Psoas muscle (tissue), 8 donors: ENCODE data around the gene PAN3. TPM values are rescaled to one million over a fixed set of nuclear protein-coding genes. Genes with fewer than 3 reads are reported as not detected.

ENCODE experiments used
- ATAC-seq, 4 donors: fragments of 200-7000 bp; cut with Tn5 transposase; one replicate each; pipeline ENCODE4 v1.9.1; 2020; ENCODE audit warnings: moderate library complexity in 3 of 4, mild to moderate bottlenecking in 2 of 4
- DNase-seq, 2 donors: peaks; one replicate each; pipeline ENCODE4 v3.0.0-alpha.2; 2020
- H3K27ac ChIP-seq: fragments of 200-600 bp; one replicate; pipeline ENCODE4 v1.8.0; 2022
- H3K27me3 ChIP-seq, 3 donors: fragments of 200-600 bp in 1 of 3; one replicate each; pipeline versions ENCODE4 v1.6.1 to v1.8.0; 2013 to 2022; ENCODE audit warnings: low read length in 2 of 3, mild to moderate bottlenecking in 2 of 3, moderate library complexity in 1 of 3; ENCODE audit not compliant: insufficient read depth in 3 of 3
- H3K36me3 ChIP-seq, 2 donors: fragments of 200-600 bp in 1 of 2; one replicate each; pipeline versions ENCODE4 v1.6.1 to v1.8.0; 2013 to 2022; ENCODE audit warnings: low read depth in 1 of 2, mild to moderate bottlenecking in 1 of 2, moderate library complexity in 1 of 2; ENCODE audit not compliant: insufficient read depth in 1 of 2
- H3K4me1 ChIP-seq: fragments of 200-600 bp; one replicate; pipeline ENCODE4 v1.8.0; 2022
- H3K4me3 ChIP-seq: fragments of 200-600 bp; one replicate; pipeline ENCODE4 v1.8.0; 2022; ENCODE audit warnings: mild to moderate bottlenecking
- H3K9me3 ChIP-seq: fragments of 200-600 bp; one replicate; pipeline ENCODE4 v1.8.0; 2022
- WGBS, 3 donors: extraction: QIAGEN DNeasy Blood & Tissue Kit; methylation state at CpG; one replicate each; pipeline versions ENCODE4 v1.1.6 to v1.1.7; 2013; 5-methylcytosine and 5-hydroxymethylcytosine counted together
- intact Hi-C, 2 donors: fragments of 100-400 bp; cut with DNase I; formaldehyde crosslinking; loops; one replicate each; pipeline versions ENCODE4 v1.11.0 to v1.14.2; 2022
- polyA plus RNA-seq, 3 donors: library from polyadenylated mRNA; stranded (reverse); fragments of 200-250 nt; gene quantifications; one replicate each; pipeline ENCODE4 v1.2.3, GENCODE V29; 2013
- total RNA-seq, 4 donors: library from RNA; stranded (reverse); fragmentation: NEBNext Ultra II Directional in 2 of 4; extraction: Animal tissue kit (Norgen Biotek cat#: 25700) in 2 of 4; gene quantifications; one replicate each; pipeline versions ENCODE4 v1.2.1 to v1.2.4, GENCODE V29; 2021 to 2023
- TF ChIP-seq, protein P1 (sequence below): fragments of 200-600 bp; IDR thresholded peaks from one replicate; pipeline ENCODE4 v1.8.0; 2022; ENCODE audit warnings: antibody characterized with exemption
- donor health status: healthy with polysubstance abuse.
- donor health status: DM: no; HTN: no; CAD: no; lungs with moderate emphysema.
- donor health status: Bipolar disorder and iron deficiency.
- donor health status: healthy.
- donor health status: DM: yes; HTN: yes; CAD: no.
- donor health status: DM: no; HTN: no; CAD: no.
- donor health status: DM: no; HTN: no; CAD: no.
- donor health status: DM: yes; HTN: yes; CAD: no.

PAN3 gene
- total and polyA plus RNA-seq, 7 donors = 2.3 to 9.0 (median 5.9) TPM

DNA sequence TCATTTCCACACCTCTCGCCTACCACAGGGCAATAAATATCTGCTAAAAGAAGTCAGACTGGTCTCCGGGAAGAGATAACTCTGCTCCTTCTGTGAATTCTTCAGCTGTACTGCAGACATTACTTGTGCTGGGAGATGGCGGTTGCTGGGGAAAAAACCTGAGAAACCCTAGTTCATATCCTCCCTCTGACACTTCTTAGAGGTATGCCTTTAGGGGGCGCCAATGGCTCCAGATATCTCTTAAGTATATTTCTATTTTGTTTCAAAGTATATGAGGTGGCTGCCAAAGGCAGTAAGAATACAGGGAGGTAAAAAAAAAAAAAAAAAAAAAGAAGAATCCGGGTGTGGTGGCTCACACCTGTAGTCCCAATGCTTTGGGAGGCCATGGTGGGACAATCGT, 175.2 kb downstream of the PAN3 start:
- Histone ChIP-seq H3K9me3 (no peaks in the 10 kb centered on the region), H3K4me3 (no peak overlapping the region), H3K36me3 (peaks cover 0 to 10% of the 10 kb centered on the region in 2 donors), H3K27ac (no peak overlapping the region), H3K27me3 (no peaks in the 10 kb centered on the region), H3K4me1 (no peaks in the 10 kb centered on the region)
- TF ChIP-seq, protein P1, sequence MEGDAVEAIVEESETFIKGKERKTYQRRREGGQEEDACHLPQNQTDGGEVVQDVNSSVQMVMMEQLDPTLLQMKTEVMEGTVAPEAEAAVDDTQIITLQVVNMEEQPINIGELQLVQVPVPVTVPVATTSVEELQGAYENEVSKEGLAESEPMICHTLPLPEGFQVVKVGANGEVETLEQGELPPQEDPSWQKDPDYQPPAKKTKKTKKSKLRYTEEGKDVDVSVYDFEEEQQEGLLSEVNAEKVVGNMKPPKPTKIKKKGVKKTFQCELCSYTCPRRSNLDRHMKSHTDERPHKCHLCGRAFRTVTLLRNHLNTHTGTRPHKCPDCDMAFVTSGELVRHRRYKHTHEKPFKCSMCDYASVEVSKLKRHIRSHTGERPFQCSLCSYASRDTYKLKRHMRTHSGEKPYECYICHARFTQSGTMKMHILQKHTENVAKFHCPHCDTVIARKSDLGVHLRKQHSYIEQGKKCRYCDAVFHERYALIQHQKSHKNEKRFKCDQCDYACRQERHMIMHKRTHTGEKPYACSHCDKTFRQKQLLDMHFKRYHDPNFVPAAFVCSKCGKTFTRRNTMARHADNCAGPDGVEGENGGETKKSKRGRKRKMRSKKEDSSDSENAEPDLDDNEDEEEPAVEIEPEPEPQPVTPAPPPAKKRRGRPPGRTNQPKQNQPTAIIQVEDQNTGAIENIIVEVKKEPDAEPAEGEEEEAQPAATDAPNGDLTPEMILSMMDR = no peak
- DNase-seq = no peak
- ATAC-seq = no peak
- intact Hi-C loops = no loop called here
- WGBS, 3 donors = 87 to 91% (median 89%) methylated on average over 6 of the region's 6 CpGs

DNA sequence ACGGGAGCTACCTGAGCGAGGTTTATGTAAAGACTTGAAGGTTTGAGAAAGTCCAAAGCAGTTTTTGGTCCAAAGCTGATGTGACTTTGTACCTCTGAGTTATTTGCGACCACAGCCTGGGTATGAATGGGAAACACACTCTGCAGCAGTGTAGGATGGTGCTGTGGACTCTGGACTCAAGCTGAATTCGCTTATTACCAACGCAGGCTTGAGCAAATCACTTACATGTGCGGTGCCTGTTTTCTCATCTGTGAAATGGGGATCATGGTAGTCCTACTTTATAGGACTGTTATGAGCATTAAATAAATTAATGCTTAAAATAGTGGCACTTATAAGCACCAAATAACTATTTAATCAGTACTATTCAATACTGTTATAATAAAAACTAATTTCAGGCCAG, 176.5 kb downstream of the PAN3 start:
- H3K4me3 ChIP-seq = no peak overlapping the region
- intact Hi-C loops = no loop called here
- 94 to 95% (median 95%) methylated on average over 6 of the region's 6 CpGs for WGBS, 3 donors
- no peaks in the 10 kb centered on the region for H3K27me3 ChIP-seq
- H3K36me3 ChIP-seq = peaks cover 0 to 5% of the 10 kb centered on the region in 2 donors
- H3K27ac ChIP-seq = no peak overlapping the region
- no peaks in the 10 kb centered on the region for H3K9me3 ChIP-seq
- DNase-seq (no peak), ATAC-seq (no peak)
- no peaks in the 10 kb centered on the region for H3K4me1 ChIP-seq
- TF ChIP-seq, protein P1 = no peak

DNA sequence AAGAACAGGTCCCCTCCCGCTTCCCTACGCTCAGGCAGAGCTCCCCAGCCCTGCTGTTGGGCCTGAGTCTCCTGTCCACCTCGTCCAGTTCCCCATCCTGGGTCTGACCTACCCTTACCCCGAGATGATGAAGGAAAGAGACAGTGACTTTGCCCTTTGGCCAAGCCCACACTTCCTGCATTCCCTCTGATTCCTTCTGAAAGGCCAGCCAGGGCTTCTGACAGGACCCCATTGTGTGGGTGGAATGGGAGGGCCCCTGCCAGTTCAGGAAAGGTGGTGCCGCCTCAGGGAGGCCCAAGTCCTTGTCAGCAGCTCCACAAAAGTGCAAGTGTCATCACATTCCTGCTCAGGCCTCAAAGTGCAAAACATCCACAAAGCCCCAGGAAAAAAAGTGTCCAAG, 177.8 kb downstream of the PAN3 start:
- H3K9me3 ChIP-seq = no peaks in the 10 kb centered on the region
- H3K27ac ChIP-seq = no peak overlapping the region
- H3K27me3 ChIP-seq = no peaks in the 10 kb centered on the region
- WGBS, 3 donors = 65 to 75% (median 66%) methylated on average over 5 of the region's 5 CpGs
- no peak overlapping the region for H3K4me3 ChIP-seq
- H3K36me3 ChIP-seq = peaks cover 0 to under 1% of the 10 kb centered on the region in 2 donors
- ATAC-seq = no peak
- no peak for DNase-seq
- intact Hi-C loops = no loop called here
- H3K4me1 ChIP-seq = no peaks in the 10 kb centered on the region
- TF ChIP-seq, protein P1 = no peak

DNA sequence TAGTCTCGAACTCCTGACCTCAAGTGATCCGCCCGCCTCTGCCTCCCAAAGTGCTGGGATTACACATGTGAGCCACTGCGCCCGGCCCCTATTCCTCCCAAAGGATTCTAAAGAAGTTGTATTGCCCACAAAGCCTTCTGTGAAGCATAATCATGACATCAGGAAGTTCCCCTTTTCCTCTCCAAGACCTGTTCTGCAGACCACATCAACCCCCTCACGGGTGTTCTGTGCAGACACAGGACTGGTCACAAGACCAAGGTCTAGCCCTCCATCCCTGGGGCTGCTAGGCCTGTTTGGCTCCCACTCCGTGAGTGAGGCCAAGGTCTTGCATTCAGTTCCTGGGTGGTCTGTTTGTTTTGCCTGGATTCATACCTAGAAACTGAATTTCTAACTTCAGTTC, 178.5 kb downstream of the PAN3 start:
- TF ChIP-seq, protein P1 = no peak
- DNase-seq = no peak
- no peaks in the 10 kb centered on the region for H3K27me3 ChIP-seq
- no peak overlapping the region for H3K27ac ChIP-seq
- intact Hi-C loops = no loop called here
- no peaks in the 10 kb centered on the region for H3K36me3 ChIP-seq
- no peak for ATAC-seq
- H3K4me1 ChIP-seq = no peaks in the 10 kb centered on the region
- no peaks in the 10 kb centered on the region for H3K9me3 ChIP-seq
- 81 to 86% (median 82%) methylated on average over 7 of the region's 7 CpGs for WGBS, 3 donors
- H3K4me3 ChIP-seq = no peak overlapping the region

DNA sequence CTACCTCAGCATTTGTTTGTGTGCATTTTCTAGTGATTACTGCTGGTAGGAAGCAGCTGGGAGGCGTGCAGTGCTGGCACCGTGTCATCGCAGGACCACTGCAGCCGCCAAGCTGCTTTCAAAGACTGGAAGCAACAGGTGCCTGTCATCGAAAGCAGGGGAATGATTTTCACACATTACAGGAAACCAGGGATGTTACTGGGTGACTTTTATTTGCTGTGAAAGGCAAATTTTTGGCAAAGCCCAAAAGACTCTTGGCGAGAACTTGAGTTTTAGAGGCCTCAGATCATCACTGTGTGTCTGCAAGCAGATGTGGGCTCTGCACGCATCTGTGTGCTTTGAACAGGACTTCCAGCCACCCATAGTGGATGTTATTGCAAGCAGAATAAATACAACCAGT, 180.2 kb downstream of the PAN3 start:
- no peaks in the 10 kb centered on the region for H3K4me1 ChIP-seq
- no peaks in the 10 kb centered on the region for H3K27me3 ChIP-seq
- peak in 1 of 4 donors; percentile 43 for ATAC-seq
- H3K4me3 ChIP-seq = no peak overlapping the region
- no peak overlapping the region for H3K27ac ChIP-seq
- H3K36me3 ChIP-seq = no peaks in the 10 kb centered on the region
- no peaks in the 10 kb centered on the region for H3K9me3 ChIP-seq
- TF ChIP-seq, protein P1 = no peak
- 19 to 30% (median 28%) methylated on average over 7 of the region's 7 CpGs for WGBS, 3 donors
- DNase-seq = no peak
- intact Hi-C loops = no loop called here
